K562 (cell line): ENCODE results near the gene TCEA3.

Experiments
- CEBPB ChIP-seq: fragments of 450-650 bp; IDR thresholded peaks from 2 replicates; pipeline ENCODE4 v1.6.1; 2016; ENCODE audit warnings: missing genetic modification characterization, missing compliant biosample characterization
- HIVEP1 ChIP-seq: fragments of 250-450 bp; sonication (Bioruptor Pico); IDR thresholded peaks from 2 replicates; pipeline ENCODE4 v1.4.0; 2020; ENCODE audit warnings: mild to moderate bottlenecking
- MXI1 ChIP-seq: IDR thresholded peaks from 2 replicates; pipeline ENCODE4 v1.6.1; 2011; ENCODE audit warnings: low read depth, mild to moderate bottlenecking, improper control_type of control experiment, low read length
- PURB ChIP-seq: sonication (generic); formaldehyde crosslinking; IDR thresholded peaks from 2 replicates; pipeline ENCODE4 v1.9.0; 2021; ENCODE audit warnings: low read depth, mild to moderate bottlenecking, missing genetic modification reagents
- SMARCE1 ChIP-seq: fragments of 450-650 bp; IDR thresholded peaks from 2 replicates; pipeline ENCODE4 v1.7.1; 2016; ENCODE audit warnings: mild to moderate bottlenecking
- THAP7 ChIP-seq: fragments of 250-450 bp; sonication (Bioruptor Pico); IDR thresholded peaks from 2 replicates; pipeline ENCODE4 v1.5.0; 2021
- ZNF217 ChIP-seq: sonication (generic); formaldehyde crosslinking; IDR thresholded peaks from 2 replicates; pipeline ENCODE4 v1.8.0; 2022; ENCODE audit warnings: mild to moderate bottlenecking, missing genetic modification reagents
- ZSCAN29 ChIP-seq: fragments of 450-650 bp; IDR thresholded peaks from 2 replicates; pipeline ENCODE4 v1.6.1; 2017

- TF ChIP-seq HIVEP1 (CRISPR knock-in tag) (no peak), THAP7 (CRISPR knock-in tag) (no peak), MXI1 (no peak), ZNF217 (no peak), PURB (no peak), SMARCE1 (peak; percentile 35; the same call in 1 of the 2 replicates), CEBPB (no peak), ZSCAN29 (no peak)
Observed at GRCh38 chr1:23417570-23417969, 7.0 kb downstream of the TCEA3 start.
